ENCODE data around the gene GALNT2.

- TF ChIP-seq RARB (CRISPR knock-in tag; IDR thresholded peaks at IDR 0.05) (no peak), ZNF8 (CRISPR knock-in tag; IDR thresholded peaks at IDR 0.05) (no peak), PPARA (CRISPR knock-in tag; IDR thresholded peaks at IDR 0.05; ENCODE audit: borderline replicate concordance) (no peak), ZNF565 (CRISPR knock-in tag; conservative IDR thresholded peaks at IDR 0.05; ENCODE audit: low read depth) (no peak), ZC3H10 (CRISPR knock-in tag; IDR thresholded peaks at IDR 0.05) (no peak)
Measured at GRCh38 chr1:230220478-230220877, 153.4 kb downstream of the GALNT2 start.
